Cardiac muscle cell (in vitro differentiated cells and primary cell): Measurements from ENCODE around the gene ATG16L1. TPM values are rescaled to one million over a fixed set of nuclear protein-coding genes. Genes with fewer than 3 reads are reported as not detected.

Experiments used
- DNase-seq, 2 donors: peaks; one replicate each; pipeline versions ENCODE4 v3.0.0 to v3.0.0-alpha.2; 2010 to 2017; ENCODE audit warnings: low read depth in 1 of 2, low spot score in 1 of 2
- H3K27ac ChIP-seq: fragments of 200-600 bp; sonication (generic); 2 replicates; pipeline ENCODE4 v1.5.1; 2016
- H3K27me3 ChIP-seq: fragments of 200-600 bp; sonication (generic); 2 replicates; pipeline ENCODE4 v1.6.0; 2016; ENCODE audit warnings: control low read depth
- H3K36me3 ChIP-seq: fragments of 200-600 bp; sonication (generic); 2 replicates; pipeline ENCODE4 v1.5.1; 2016; ENCODE audit warnings: control low read depth
- H3K4me1 ChIP-seq: fragments of 200-600 bp; sonication (generic); 2 replicates; pipeline ENCODE4 v1.8.1; 2017; ENCODE audit warnings: low read depth, mild to moderate bottlenecking, mixed run types
- H3K4me3 ChIP-seq: fragments of 200-600 bp; sonication (generic); 2 replicates; pipeline ENCODE4 v1.5.1; 2016; ENCODE audit warnings: mild to moderate bottlenecking
- H3K9me3 ChIP-seq: fragments of 200-600 bp; sonication (generic); 2 replicates; pipeline ENCODE4 v1.5.1; 2017; ENCODE audit warnings: low read depth, mild to moderate bottlenecking, control low read depth
- polyA plus RNA-seq: library from polyadenylated mRNA; unstranded; fragments of >200 nt; fragmentation: Nextera tagmentation; extraction: Ambion mirVana; gene quantifications from 2 replicates; pipeline ENCODE4 v1.2.1, GENCODE V29; 2016
- total RNA-seq: library from RNA; depleted of rRNA; stranded (reverse); fragments of >200 nt; gene quantifications from 2 replicates; pipeline ENCODE4 v1.2.3, GENCODE V29; 2016
- TF ChIP-seq, protein P1 (sequence below): IDR thresholded peaks from 2 replicates; pipeline ENCODE4 v1.5.1; 2012; ENCODE audit warnings: low read depth, mild to moderate bottlenecking, low read length

The ATG16L1 gene
- total and polyA plus RNA-seq, 2 experiments from 2014 or later: 18.5 to 36.1 TPM

DNA sequence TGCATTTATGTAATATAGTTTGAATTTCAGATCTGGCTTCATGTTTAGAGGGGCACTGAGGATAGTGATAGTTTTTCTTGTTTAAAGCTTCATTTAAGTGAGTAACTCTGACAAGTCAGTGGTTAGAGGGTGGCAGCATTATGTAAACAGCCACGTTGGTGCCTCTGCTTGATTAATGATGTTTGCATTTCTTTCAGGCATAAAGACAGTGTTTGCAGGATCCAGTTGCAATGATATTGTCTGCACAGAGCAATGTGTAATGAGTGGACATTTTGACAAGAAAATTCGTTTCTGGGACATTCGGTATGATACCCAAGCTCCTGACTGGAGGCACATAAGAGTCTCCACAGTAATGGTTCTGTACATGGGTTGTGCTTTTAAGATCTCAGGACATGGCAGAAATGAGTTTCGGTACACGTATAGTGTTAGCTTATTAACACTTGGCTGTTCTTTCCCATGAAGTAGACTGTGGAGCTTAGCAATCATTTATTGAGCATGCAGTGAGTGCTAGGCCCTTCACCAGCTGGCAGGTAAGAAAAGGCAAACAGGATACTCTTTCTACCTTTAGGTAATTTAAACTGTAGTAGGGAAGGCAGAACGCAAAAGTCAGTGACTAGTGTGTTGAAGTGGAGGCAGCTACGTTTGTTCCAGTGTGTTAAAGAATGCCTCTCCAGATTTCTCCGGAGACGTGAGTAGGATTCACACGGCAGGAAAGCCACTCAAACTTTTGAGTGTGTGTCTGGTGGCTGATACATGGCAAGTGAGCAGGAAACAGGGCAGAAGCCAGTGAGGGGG is 38.8 kb downstream of the ATG16L1 start:
- TF ChIP-seq, protein P1, sequence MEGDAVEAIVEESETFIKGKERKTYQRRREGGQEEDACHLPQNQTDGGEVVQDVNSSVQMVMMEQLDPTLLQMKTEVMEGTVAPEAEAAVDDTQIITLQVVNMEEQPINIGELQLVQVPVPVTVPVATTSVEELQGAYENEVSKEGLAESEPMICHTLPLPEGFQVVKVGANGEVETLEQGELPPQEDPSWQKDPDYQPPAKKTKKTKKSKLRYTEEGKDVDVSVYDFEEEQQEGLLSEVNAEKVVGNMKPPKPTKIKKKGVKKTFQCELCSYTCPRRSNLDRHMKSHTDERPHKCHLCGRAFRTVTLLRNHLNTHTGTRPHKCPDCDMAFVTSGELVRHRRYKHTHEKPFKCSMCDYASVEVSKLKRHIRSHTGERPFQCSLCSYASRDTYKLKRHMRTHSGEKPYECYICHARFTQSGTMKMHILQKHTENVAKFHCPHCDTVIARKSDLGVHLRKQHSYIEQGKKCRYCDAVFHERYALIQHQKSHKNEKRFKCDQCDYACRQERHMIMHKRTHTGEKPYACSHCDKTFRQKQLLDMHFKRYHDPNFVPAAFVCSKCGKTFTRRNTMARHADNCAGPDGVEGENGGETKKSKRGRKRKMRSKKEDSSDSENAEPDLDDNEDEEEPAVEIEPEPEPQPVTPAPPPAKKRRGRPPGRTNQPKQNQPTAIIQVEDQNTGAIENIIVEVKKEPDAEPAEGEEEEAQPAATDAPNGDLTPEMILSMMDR: no peak
- H3K36me3 ChIP-seq: peaks cover 51% of the 10 kb centered on the region
- DNase-seq: no peak
- peaks cover 5% of the 10 kb centered on the region for H3K4me1 ChIP-seq
- H3K27me3 ChIP-seq: no peaks in the 10 kb centered on the region
- no peak overlapping the region for H3K27ac ChIP-seq
- no peaks in the 10 kb centered on the region for H3K9me3 ChIP-seq
- H3K4me3 ChIP-seq: no peak overlapping the region

DNA sequence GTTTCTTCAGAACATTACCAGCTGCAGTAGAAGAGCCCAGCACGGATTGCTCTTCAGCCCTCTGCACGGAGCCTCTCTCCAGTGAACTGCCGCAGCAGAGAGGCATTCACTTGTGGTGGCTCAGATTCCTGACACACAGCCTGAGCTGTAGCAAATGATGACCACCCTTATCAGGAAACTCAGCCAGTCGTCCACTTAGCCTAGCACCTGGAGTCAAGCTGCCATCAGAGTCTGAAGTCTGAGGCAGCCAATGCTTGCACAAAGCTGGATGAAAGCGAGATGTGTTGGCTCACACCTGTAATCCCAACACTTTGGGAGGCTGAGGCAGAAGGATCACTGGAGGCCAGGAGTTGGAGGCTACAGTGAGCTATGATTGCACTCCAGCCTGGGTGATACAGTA is 44.4 kb downstream of the ATG16L1 start:
- DNase-seq: no peak
- Histone ChIP-seq H3K4me3 (no peak overlapping the region), H3K36me3 (peaks cover 34% of the 10 kb centered on the region), H3K27ac (no peak overlapping the region), H3K9me3 (no peaks in the 10 kb centered on the region), H3K4me1 (peaks cover 5% of the 10 kb centered on the region), H3K27me3 (no peaks in the 10 kb centered on the region)
- TF ChIP-seq, protein P1: no peak

DNA sequence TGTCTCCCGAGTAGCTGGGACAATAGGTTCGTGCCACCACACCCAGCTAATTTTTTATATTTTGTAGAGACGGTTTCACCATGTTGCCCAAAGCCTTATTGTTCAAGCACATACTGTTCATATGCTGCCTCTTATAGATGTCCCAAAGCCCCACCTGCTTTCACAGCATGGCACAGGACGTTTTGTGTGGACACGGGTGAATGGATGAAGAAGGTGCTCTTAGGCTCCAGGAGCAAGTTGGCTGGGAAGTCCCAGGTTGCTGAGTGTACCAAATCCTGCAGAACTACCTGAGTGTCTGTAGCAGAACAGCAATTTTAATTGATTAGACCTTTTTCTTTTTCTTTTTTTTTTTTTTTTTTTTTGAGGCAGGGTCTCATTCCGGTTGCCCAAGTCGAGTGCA is 45.6 kb downstream of the ATG16L1 start:
- Histone ChIP-seq H3K36me3 (peaks cover 25% of the 10 kb centered on the region), H3K4me1 (peaks cover 5% of the 10 kb centered on the region)
- TF ChIP-seq, protein P1: no peak

DNA sequence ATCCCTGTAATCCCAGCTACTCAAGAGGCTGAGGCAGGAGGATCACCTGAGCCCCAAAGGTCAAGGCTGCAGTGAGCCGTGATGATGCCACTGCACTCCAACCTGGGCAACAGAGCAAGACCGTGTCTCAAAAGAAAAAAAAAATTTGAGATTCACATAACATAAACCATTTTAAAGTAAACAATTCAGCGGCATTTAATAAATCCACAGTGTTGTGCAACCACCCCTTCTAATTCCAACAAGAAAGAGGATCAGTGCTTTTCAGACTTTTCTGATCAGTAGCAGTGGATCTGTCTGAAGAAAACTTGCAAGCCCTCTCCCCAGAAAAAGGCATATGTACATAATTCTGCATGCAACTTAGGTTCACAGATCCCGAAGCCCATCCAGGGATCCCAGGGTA is 48.9 kb downstream of the ATG16L1 start:
- no peaks in the 10 kb centered on the region for H3K4me1 ChIP-seq
- TF ChIP-seq, protein P1: no peak
- H3K9me3 ChIP-seq: no peaks in the 10 kb centered on the region
- H3K27ac ChIP-seq: no peak overlapping the region
- H3K36me3 ChIP-seq: peaks cover 2% of the 10 kb centered on the region
- H3K4me3 ChIP-seq: no peak overlapping the region
- no peaks in the 10 kb centered on the region for H3K27me3 ChIP-seq
- no peak for DNase-seq

More for the DNA sequence above, 45.6 kb downstream of the ATG16L1 start:
- Histone ChIP-seq H3K27me3 (no peaks in the 10 kb centered on the region), H3K27ac (no peak overlapping the region), H3K9me3 (no peaks in the 10 kb centered on the region), H3K4me3 (no peak overlapping the region)
- DNase-seq: no peak

DNA sequence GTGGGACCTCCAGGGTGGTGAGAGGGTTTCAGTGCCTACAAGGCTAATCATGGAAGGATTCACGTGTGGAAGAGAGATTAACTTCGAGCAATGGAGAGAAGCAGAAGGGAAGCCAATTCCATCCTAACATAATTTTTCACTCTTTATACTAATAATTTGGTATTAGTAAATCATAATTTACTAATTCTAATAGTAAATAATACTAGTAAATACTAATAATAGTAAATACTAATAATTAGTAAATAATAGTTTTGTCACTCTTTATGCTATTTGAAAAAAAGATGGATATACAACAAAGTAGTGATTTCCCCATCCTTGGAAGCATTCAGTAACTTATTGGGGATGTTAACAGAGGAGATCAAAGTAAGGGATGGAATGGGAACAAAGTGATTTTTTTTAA is 49.8 kb downstream of the ATG16L1 start:
- Histone ChIP-seq H3K4me3 (no peak overlapping the region), H3K27me3 (no peaks in the 10 kb centered on the region), H3K36me3 (no peaks in the 10 kb centered on the region), H3K4me1 (no peaks in the 10 kb centered on the region), H3K27ac (no peak overlapping the region), H3K9me3 (no peaks in the 10 kb centered on the region)
- no peak for DNase-seq
- TF ChIP-seq, protein P1: no peak
